NCI-H1105 treated with DMSO at 0.1 percent for 48 hours (cell line): ENCODE measurements around the gene KCNK3.
"Not testable (repeated sequence)": the region's sequence is repeated elsewhere in the genome, so short reads cannot be mapped to it uniquely, and the experiment has no call there.

Experiments used
- DNase-seq: peaks from one replicate; lab custom pipeline; 2025; lab: John Stamatoyannopoulos, UW

The KCNK3 gene

DNA sequence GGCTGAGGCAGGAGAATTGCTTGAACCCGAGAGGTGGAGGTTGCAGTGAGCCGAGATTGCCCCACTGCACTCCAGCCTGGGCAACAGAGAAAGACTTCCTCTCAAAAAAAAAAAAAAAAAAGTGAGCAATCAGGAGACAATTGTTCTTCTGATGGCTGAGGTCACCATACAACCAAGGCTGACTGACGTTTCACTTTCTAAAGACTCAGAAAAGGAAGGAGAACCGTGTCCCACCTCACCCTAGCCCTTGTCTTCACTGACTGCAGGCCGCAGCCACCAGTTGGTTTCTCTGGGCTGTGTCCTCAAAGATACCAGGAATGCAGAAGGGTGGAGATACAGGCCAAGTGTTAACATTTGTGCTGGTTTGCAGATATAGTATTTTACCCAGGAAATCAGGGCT lies 63.8 kb downstream of the KCNK3 start:
- DNase-seq, result no peak

DNA sequence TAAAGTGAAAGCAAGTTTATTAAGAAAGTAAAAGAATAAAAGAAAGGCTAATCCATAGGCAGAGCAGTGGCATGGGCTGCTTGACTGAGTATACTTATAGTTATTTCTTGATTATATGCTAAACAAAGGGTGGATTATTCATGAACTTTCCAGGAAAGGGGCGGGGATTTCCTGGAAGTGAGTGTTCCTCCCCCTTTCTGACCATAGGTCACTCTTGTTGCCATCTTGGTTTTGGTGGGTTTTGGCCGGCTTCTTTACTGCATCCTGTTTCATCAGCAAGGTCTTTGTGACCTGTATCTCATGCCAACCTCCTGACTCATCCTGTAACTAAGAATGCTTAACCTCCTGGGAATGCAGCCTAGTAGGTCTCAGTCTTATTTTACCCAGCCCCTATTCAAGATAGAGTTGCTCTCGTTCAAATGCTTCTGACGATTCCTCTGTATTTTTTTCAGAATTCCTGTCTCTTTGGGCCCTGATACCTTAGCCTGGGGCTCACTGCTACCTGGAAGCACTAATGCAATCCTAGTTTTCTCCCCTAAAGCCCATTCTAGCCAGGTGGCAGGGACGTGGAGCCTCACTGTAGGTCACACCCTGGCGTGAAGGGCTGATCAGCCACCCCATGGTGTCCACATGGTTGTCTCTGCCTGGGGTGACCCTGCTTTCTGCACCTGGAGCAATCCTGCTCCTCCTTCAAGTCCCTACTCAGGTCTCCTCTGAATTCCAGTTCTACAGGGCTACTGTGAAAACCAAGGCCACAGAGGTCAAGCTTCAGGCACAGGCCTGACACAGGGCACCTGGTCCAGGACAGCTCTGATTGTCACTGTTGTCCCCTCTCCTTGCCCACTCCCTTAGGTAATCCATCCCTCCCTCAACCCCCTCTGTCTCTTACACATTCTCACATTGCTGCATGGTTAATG lies 65.6 kb downstream of the KCNK3 start:
- no peak for DNase-seq

DNA sequence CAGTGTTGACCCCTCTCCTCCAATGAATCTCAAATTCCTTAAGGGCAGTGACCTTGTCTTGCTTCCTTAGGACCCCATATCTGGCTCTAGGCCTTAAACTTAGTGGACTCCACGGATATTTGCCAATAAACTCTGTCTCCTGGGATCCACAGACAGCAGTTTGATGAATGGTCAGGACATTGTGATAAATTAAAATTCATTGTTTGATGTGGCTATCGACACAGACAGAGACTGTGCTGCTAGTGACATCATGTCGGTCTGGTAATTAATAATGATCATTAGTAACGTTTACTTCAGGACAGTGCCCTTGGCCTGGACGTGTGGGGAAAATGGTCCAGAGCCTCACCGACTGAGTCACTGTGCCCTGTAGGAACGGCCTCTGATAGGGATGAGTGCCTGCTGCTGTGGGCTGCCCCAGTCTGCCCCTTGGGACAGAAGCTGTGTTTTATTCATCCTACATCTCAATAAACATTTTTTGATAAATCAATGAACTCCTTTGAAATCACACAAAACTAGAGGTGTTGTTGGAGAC lies 66.3 kb downstream of the KCNK3 start:
- DNase-seq, result no peak

DNA sequence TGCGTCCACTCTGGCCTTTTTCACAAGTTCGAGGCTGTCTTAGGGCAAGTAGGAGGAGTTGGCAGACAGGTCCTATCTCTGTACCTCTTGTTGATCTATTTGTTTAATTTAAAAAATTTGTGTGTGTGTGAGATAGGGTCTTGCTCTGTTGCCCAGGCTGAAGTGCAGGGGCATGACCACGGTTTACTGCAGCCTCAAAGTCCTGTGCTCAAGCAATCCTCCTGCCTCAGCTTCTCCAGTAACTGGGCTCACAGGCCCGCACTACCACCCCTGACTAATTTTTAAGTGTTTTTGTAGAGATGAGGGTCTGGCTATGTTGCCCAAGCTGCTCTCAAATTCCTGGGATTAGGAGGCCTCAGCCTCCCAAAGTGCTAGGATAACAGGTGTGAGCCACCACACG lies 67.3 kb downstream of the KCNK3 start:
- DNase-seq, result no peak

DNA sequence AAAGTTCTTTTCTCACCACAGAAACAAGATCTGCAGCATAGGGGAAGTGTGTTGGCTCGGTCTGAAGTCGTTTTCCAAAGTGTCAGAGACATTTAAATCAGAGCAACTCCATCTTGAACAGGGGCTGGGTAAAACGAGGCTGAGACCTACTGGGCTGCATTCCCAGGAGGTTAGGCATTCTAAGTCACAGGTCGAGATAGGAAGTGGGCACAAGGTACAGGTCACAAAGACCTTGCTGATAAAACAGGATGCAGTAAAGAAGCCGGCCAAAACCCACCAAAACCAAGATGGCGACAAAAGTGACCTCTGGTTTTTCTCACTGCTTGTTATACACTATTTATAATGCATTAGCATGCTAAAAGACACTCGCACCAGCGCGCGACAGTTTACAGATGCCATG lies 68.5 kb downstream of the KCNK3 start:
- not testable (repeated sequence) for DNase-seq

DNA sequence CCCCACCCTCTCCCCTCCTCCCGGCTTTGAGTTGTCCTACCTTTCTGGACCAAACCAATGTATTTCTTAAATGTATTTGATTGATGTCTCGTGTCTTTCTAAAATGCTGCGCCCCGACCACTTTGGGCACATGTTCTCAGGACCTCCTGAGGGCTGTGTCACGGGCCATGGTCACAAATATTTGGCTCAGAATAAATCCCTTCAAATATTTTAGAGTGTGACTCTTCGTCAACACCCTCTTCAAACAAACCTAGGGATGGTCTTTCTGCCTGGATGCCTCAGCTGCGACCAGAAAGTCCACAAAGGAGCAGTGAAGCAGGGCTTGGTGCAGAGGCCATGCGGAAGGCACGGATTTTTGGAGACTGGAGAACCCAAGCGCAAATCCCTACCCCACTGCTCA lies 70.5 kb downstream of the KCNK3 start:
- no peak for DNase-seq

DNA sequence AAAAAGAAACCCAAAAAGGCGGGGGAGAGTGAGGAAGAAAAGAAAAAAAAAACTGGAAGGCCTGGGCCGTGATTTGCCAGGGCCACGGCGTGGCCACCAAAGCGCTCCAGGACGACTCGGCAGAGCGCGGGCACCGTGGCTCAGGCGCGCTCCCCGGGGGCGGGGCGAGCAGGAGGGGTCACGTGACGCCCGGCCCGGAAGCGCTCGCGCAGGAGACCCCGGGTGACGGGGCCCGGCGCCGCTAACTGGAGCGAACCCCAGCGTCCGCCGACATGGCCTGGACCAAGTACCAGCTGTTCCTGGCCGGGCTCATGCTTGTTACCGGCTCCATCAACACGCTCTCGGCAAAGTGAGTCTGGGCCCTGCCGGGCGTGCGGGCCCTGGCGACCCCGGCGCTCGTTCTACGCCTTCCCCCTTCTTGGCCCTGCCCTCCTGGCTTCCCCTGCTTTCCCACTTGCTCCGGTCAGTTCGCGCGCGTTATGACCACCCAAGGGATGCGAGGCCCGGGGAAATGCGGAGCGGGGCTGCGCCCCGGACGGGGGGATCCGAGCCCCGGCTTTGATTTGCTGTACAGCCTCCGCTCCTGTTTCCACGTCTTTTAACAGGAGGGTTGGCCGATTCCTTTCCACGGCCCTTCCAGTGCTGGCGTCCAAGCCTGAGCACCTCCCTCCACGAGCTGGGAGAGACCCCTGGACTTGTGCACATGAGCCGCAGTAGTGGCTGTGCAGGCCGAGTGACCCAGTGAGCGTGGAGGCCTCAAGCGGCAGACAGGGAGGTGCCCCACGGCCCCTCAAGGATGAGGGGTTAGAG lies 71.8 kb downstream of the KCNK3 start, which contains the start of gene SLC35F6:
Gene SLC35F6, plus strand, starts transcription at position 207 of the 810 bp plus-strand sequence. Its CDS starts 66 bp downstream, at position 273.
- DNase-seq, result peak; percentile 56

DNA sequence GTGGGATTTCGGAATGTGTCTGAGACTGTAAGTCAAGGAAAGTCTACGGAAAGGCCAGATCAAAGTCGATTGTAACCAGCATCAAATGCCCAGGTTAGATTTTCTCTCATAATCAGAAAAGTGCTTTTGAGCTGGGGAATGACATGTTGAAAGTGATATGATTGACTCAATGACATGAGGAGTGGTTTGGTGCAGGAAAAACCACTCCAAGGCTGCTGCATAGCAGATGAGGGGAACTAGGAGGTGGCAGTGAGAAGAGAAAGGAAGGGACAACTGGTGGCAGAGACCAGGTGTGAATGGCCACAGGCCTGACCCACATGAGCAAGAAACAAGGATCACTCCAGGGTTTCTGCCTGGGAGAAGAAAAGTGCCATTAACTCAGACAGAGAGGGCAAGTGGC lies 72.4 kb downstream of the KCNK3 start:
- DNase-seq, result no peak

DNA sequence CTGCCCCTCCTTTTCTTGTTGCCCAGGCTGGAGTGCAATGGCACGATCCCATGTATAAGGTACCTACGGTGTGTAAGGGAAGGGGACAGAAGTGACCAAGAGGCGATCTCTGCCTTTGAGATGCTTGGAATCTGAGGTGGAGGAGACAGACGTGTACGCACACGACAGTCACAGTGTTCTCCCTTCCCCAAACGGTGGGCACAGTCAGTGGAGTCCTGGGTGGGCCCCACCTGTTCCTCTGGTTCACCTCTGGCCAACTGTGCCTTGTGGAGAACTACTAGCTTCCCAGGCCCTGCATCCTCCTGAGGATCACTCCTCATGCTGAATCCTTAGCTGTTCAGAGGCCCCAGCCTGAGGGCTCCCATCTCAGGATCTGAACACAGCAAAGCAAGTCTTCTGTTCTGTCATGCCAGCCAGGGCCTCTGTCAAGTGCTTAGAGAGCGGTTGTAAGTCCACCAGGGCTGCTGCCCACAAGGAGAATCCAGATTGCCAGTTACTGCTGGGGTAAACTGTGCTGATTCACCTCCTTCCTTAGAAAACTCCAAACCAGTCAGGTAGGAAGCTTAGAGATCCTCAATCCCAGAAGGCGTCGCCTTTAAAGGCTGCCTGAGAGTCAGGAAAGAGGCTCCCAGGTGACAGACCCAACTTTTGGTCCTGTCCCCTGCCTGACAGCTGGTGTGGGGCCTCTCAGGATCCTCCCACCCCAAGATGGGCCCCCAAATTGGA lies 73.1 kb downstream of the KCNK3 start:
- no peak for DNase-seq

DNA sequence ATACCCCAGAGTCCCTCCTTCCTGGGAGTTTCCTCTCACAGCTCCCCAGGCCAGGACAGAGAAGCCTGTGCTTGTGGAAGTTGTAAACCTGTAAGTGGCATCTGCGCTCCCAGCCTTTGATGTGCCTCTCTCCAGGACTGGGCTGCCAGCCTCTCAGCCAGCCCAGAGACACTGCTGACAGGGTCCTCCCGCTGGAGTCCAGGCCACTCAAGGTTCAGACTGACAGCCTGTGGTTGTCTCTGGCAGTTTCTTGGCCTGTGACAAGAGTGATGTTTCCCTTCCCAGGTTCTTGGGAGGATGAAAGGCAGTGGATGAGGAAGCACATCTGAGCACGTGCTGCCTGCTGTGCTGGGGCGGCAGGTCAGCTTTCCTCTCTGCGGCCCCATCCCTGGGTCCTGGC lies 74.6 kb downstream of the KCNK3 start:
- DNase-seq, result no peak

DNA sequence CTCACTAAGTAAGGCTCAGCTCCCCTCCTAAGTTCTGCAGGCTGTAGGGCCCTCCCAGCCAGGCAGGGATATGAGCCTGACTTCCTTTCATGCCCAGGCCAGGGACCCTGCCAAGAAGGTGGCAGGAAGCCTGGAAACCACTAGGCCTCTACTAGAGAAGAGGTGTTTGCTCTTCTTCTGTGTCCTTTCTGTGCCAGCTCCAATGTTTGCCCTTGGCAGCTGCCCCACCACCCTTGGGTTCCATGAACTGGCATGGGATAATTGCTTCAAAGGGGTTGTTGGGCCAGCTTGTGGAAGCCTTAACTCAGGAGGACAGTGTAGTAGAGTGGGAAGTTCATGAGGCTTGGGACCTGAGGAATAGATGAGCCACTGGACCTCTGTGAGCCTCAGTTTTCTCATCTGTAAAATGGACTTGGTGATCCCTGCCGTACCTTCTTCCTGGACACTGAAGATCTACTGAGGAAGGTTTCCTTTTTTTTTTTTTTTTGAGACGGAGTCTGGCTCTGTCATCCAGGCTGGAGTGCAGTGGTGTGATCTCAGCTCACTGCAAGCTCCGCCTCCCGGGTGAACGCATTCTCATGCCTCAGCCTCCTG lies 75.5 kb downstream of the KCNK3 start:
- DNase-seq, result no peak

DNA sequence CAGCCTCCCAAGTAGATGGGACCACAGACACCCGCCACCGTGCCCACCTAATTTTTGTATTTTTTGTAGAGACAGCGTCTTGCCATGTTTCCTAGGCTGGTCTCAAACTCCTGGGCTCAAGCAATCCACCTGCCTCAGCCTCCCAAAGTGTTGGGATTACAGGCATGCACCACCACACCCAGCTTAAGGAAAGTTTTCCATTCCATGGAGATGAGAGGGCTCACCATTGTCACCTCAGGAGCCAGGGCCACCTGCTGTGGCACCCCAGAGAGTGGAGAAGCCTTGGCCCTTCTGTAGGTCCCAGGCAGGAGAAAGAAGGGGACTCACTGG lies 76.2 kb downstream of the KCNK3 start:
- DNase-seq, result no peak

DNA sequence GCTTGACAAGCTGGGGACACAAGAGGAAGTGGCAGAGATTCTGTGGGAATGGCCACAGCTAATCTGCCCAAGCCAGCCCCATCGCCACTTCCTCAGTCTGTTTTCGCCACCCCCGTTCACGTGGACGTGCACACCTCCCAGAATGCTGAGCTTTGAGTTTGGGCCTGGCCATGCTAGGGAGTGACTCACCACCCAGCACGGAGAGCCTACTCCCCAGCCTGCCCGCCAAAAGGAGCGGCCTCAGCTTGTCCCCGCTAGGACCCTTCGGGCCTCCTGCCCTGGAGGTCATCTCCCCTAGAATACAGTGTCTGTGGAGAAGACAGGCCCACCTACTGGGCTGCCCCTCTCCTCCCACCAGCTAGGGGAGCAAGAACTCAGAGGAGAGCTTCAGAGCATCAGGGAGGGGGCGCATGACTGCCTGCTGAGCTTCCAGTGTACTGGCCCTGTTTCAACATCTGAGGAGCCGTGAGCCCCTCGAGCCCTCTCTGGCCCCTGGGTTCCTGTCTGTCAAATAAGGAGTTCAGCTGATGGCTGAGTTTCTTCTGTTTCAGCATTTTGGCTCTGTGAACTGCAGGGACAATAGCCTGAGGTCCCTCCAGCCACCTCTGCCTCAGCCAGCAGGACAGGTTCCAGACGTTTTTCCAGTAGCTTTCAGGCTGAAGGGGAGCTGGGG lies 76.7 kb downstream of the KCNK3 start:
- no peak for DNase-seq

DNA sequence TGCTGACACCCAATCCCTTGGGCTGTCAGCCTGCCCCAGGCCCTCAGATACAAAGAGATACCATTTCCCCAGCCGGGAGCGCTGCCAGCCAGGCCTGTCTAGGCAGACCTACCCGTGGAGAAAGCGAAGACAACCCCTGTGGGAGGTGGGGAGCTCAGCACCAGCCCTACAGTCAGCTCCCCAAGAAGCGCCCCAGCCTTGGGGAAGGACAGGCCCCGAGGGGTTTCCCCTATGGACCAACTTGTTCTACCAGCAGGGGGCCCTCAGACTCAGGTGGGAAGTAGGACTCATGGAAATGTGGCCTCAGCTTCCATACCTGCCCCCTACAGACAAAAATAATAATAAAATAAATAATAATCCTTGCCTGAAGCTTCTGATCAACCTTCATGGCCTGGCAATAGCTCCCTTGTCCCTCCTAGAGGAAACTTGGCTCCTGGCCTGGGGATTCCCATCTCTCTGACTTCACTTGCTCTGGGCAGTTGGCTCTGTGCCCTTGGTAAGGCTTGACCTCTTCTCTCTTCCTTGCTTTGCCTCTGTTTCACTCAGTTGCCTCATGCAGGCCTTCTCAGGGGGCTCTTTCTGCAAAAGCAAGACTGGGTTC lies 78.6 kb downstream of the KCNK3 start:
- DNase-seq, result no peak

DNA sequence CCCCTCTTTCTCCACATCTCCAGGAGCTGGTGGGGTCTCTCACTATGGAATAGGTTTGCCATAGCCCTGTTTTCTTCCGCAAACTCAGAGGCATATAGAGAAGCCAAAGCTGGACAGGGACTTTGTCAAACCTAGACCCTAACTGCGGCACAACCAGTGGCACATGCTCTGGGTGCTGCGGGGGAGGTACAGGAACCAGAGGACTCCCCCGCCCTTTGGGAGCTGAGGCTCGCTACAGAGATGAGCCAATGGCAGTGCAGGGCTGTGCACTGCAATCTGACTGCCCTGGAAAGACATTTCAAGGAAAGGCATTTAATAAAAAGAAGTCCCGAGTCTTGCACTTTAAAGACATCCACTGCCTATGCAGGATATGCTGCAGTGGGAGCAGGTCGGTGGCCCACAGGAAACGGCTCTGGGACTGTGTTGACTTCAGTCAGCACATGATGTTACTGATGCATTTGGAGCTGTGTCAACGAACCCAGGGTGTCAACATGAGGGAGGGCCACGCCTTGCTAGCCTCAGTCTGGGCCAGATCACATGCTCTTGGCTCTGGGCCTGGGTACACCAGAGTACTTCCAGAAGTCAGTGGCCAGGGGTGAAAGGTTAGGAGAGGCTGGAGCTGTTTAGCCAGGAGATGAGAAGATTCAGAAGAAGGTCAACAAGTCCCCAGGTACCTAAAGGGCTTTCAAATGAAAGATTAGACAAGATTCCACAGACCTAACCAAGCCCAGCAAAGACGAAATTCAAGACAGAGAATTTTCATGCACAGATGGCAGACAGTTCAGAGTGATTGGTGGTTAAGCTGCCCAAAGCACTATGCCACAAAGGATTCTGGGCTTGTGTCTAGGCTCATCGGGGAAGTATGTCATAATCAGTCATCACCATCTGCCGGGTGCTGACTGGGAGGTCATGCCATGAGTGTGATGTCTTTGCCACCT lies 79.8 kb downstream of the KCNK3 start:
- no peak for DNase-seq

DNA sequence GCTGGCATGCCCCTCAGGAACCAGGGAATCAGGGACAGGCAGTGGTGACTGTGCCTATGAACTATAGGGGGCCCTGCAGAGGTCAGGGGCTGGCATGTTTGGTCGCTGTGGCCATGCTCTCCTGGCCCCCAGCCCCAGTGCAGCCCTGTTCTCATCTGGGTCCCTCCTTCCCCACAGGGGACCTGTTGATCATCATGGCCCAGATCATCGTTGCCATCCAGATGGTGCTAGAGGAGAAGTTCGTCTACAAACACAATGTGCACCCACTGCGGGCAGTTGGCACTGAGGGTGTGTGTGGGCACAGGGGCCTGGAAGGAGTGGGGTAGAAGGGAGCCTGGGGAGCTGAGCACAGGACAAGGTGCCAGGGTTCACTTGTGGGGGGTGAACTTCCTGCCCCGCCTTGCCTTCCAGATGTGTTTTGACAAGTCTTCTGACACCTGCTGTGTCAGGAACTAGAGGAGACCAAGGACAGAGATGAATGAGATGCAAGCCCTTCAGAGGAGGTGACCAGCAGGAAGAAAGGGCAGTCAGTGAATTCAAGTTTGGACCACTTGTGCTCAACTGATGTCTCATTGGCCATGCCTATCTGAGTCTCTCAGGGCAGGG lies 83.8 kb downstream of the KCNK3 start:
- DNase-seq, result no peak

DNA sequence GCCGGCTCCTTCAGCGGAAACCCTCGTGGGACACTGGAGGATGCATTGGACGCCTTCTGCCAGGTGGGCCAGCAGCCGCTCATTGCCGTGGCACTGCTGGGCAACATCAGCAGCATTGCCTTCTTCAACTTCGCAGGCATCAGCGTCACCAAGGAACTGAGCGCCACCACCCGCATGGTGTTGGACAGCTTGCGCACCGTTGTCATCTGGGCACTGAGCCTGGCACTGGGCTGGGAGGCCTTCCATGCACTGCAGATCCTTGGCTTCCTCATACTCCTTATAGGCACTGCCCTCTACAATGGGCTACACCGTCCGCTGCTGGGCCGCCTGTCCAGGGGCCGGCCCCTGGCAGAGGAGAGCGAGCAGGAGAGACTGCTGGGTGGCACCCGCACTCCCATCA lies 85.6 kb downstream of the KCNK3 start:
- DNase-seq, result no peak

DNA sequence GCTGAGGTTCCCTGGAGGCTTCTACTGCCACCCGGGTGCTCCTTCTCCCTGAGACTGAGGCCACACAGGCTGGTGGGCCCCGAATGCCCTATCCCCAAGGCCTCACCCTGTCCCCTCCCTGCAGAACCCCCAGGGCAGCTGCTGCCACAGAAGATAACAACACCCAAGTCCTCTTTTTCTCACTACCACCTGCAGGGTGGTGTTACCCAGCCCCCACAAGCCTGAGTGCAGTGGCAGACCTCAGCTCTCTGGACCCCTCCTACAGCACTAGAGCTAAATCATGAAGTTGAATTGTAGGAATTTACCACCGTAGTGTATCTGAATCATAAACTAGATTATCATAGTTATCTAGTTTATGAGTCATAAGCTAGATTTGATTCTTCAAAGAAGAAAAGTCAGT lies 86.0 kb downstream of the KCNK3 start:
- DNase-seq, result no peak

DNA sequence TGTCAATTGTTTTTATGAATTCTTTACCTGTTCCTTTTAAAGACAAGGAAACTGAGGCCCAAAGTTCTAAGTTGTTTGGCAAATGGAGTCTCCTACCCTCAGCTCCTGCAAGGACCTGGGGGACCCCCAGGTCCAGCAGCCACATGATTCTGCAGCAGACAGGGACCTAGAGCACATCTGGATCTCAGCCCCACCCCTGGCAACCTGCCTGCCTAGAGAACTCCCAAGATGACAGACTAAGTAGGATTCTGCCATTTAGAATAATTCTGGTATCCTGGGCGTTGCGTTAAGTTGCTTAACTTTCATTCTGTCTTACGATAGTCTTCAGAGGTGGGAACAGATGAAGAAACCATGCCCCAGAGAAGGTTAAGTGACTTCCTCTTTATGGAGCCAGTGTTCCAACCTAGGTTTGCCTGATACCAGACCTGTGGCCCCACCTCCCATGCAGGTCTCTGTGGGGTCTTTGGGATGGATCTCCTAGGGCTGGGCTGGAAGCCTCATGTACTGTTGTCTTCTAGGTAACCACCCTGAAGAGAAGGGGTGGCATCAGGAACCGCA lies 87.8 kb downstream of the KCNK3 start:
- DNase-seq, result no peak
